GM19099 (cell line): ENCODE results near the gene FANCG.

Experiments used
- POLR2A ChIP-seq: IDR thresholded peaks from 3 replicates; pipeline ENCODE4 v1.6.1; 2011; ENCODE audit warnings: low read depth; ENCODE audit not compliant: insufficient read length; ENCODE audit errors: extremely low read depth

FANCG gene

DNA sequence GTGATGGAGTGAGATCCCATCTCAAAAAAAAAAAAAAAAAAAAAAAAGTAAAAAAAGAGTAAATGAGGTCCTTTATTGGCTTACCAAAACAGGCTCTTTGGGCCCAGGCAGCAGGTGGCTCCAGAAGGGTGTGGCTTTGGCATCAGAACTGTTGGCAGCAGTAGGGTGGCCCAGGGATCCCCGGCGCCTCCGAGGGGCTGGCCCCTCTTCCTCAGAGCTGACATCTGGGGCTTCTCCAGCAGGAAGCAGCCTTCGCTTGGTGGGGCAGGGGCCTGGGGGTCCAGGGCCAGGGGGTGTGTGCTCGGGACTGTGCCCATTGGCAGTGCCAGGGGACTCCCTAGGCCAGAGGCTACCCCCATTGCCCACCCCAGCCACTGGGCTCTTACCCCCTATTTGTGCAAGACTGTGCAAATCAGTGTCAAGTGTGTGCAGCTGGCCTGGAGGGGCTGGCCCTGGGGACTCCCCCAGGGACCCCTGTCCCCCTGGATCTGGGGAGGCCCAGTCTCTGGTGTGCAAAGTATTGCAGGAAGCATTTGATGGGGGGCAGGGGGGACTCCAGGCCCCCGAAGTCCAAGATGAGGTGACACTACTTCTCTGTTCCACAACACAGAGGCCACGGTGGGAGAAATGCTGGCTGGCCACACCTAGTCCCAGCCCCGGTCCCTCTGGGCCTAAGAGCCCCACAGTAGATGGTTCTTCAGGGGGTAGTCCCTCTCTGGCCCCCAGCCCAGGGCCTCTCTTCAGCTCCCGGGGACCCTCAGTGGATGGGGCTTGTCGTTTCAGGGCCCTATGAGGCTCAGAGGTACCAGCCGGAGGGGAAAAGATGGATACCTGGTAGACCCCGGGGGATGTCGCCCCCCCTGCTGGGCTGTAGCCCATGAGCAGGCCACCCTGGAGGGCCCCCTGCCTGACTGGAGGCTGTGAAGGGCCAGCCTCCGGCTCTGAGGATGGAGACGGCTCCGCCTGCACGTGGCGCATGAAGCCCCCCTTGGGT lies 27.9 kb upstream of the FANCG start:
- no peak for TF ChIP-seq POLR2A

DNA sequence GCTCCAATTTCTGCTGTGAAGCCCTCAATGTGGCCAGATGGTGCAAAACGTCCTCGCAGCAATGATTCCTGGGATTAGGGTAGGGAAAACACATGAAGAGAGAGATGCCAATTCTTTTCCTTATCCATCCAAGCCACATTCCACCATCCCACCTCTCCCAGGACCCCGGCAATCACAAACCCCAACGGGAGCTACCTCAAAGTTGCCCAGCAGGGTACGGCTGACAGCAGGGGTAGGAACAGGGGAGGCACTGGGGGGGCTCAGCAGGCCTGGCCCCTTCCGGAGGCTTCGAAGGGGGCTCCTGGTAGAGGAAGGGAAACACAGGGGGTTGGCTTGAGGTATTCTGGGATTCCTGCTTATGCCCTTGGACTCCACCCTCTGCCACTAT lies 26.6 kb upstream of the FANCG start:
- TF ChIP-seq POLR2A = no peak

DNA sequence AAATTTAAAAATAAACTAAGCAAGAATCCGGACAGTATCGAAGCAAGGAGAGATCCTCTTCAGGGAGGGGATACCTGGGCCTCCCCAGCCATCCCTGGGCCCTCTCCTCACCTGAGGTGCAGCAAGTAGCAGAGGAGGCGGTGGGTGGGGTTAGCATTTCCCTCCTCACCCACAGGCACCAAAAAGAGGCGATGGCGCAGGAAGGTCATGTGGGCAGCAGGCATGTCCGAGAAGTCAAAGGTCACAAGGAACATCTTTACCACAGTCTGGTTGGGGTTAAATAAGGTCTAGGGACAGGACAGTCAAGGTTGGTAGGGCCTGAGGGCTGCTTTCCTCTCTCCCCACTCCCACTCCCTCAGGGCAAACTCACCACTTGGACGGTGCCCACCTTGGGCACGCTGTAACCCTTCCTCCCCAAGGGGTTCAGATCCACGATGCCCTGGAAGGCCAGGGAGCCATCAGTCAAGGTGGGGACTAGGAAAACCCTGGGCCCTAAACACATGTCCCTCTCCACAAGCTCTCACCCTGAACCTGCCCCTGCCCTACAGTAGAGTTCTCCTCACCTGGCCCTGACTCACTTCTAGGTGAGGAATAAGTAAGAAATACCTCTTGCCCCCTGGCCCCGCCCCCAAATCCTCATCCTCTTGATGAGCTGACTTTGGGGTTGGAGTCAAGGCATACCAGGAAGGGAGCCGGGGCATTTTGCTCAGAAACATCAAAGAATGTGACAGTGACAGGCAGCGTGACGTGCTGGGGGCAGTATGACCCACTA lies 26.0 kb upstream of the FANCG start:
- TF ChIP-seq POLR2A = no peak

DNA sequence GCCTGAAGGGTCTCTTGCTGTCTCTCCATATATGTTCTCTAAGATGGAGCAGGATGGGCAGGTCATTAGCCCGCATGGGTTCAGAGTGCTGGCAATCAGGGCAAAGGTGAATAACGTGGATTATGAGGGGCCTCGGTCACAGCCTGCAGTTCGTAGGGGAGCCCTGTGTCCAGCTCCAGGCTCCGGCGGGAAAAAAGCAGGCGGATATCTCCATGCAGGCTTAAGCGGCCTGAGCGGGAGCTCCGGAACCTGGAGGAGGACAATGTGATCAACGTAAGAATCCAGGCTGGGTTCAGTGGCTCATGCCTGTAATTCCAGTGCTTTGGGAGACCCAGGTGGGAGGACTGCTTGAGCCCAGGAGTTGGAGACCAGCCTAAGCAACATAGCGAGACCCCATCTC lies 25.4 kb upstream of the FANCG start:
- TF ChIP-seq POLR2A = no peak

DNA sequence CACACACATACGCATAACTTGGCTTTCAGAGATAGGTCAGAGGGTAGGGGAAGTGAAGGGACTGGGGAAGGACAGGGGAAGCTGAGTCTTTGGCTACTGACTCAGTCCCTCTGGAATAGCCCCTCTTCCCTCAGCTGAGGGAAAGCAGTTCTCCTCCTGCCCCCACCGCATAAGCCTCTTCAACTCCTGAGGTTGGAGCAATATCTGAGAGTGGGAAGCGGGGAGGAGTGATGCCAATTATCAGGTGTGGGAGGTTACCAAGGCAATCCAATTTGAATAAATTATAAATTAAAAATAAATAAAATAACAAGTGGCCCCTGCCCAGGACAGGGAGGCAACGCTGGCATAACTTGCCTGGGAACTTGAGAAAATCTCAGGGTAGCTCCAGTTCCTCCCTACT lies 24.8 kb upstream of the FANCG start:
- no peak for TF ChIP-seq POLR2A

DNA sequence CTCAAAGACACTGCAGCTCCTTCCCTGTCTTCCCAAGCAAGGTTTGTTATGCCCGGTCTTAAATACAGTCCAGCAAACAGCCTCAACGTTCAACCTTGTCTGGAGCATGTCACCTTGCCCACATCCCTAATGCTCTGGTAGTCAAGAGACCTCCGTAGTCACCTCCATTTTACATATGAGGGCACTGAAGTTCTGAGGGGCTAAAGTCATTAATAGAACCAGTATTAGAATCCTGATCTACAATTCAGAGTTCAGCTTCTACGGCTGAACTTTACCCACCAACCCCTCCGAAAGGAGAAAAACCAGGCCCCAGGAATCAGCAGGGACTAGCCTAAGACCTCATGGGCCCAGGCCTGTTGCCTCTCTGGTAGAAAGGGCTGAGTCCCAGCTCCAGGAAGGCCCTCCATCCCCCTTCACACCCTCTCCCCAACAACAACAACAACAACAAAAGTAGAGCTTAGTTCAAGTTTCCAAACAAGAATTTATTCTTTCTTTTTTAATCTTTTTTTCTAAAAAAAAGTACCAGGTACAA lies 24.0 kb upstream of the FANCG start:
- no peak for TF ChIP-seq POLR2A

DNA sequence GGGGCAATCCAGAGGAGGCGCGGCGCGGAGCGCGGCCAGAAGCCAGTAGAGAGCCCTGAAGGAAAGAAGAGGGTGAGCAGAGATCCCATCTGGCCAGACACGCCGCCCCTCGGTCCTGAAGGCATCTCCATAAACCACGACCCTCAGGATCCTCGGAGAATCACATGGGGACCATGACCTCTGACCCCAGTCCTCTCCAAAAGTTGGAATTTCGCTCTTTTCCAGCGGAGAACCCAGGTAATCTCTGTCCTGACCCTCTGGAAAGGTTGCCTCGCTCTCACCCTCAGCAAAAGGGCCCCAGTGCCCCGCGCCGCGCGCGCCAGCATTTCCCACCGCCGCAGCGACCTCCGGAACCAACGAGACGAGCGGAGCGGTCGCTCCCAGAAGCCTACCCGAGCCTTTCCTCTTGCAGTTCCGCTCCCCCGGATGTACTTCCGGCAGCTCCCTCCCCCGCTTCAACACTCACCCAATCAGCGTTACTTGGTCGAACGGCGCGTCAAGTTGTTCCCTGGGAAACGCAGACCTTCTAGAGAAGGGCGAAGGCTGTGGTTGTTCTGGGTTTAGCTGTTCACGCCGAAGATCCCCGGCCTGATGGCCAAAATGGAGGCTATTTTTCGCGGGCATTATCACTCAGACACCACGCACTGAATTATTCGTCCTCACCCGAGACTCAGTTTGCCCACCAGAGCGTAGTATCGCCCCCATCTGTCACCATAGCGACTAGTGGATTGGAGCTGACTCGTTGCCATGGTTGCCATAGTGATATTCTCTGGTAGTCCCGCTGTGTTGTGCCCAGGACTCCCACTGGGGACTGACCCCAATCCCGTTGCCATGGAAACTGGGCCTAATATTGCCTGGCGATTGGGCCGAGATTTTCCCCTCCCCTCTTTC lies 23.3 kb upstream of the FANCG start, which contains the start of gene STOML2:
Gene STOML2 (minus strand): TSS at position 363 of the 891 bp plus-strand sequence. CDS start 37 bp downstream, at position 326.
- peak; percentile 81 for TF ChIP-seq POLR2A

DNA sequence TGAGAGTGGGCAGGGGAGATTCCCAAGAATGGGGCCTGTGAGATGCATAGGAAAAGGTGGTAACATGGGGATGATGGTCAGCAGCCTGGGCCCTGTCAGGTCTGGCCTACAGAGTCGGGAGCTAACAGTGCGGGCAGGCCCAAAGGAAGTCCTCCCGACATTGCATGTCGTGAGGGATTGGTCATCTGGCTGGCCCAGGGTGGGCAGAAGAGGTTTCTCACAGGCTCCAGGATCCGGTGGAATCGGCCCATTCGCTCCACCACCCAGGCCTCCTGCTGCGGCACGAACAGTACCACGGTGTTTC lies 22.7 kb upstream of the FANCG start:
- TF ChIP-seq POLR2A = no peak

DNA sequence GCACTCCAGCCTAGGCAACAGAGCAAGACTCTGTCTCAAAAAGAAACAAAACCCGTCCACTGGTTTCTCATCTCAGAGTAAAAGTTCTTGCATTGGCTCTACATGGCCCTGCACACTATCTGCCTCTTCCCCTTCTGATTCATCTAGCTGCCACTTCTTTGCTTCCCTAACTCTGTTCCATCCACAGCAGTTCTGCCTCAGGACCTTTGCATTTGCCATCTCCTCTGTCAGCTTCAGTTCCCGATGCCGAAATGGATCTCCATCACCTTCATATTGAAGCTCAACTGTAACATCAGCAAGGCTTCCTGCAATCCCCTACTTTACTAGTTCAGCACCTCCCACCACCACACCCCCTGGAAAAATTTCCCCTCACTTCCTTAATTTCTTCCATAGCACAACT lies 17.8 kb upstream of the FANCG start:
- no peak for TF ChIP-seq POLR2A

DNA sequence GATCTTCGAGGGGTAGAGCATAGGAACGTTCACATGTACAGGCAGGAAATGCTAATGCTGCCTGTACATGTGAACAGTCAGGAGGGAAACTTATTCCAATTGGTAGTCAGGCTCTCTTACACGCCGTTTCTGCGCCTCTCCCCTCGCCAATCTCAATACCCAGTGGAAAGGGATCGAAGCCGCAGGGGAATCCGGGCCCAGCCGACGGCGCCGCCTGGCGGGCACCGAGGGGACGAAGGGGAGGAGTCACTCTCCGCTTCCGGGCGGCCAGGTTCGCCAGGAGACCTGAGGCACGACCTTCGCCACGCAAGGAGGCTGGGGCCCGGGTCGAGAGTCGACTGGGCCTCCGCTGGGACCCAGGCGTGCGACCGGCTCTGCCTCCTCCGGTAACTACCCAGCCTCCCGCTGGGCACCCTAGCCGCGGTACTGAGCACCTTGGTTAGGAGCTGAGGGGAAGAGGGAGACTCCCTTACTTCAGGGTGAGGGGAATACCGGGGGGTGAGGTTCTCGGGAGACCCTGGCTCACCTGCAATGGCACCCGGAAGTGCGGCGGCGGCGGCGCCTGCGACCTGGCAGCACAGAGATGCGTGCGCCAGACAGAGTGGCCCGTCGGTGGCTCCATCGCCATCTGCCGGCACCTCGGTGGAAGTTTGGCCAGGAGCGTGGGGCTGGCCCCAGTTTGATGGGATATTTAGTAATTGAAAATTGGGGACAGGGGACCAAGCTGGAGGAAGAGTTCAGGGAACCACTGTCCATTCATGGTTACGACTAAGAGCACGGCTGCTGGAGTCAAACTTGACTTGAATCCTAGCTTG lies 16.5 kb upstream of the FANCG start, which contains the start of gene PIGO:
Gene PIGO (minus strand): TSS at position 557 of the 815 bp plus-strand sequence. CDS start 1,026 bp downstream, outside the sequence.
- TF ChIP-seq POLR2A = peak; percentile 91

DNA sequence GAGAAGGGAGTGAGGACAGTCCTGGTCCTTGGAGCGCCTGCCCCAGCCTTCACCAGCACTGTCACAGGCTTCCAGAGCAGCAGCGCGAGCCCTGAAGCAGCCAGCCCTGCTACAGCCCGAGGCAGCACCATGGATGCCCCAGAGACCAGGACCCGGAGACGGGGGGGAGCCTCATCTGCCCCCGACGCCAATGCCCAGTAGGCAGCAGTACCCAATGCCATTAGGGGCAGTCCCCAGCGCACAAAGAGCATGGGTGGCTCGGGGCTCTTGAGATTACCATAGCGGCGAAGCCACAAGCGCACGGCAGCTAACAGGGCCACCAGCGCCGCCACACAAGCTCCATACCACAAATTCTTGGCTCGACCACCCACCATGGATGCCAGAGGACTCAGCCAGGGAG lies 11.8 kb upstream of the FANCG start:
- no peak for TF ChIP-seq POLR2A

DNA sequence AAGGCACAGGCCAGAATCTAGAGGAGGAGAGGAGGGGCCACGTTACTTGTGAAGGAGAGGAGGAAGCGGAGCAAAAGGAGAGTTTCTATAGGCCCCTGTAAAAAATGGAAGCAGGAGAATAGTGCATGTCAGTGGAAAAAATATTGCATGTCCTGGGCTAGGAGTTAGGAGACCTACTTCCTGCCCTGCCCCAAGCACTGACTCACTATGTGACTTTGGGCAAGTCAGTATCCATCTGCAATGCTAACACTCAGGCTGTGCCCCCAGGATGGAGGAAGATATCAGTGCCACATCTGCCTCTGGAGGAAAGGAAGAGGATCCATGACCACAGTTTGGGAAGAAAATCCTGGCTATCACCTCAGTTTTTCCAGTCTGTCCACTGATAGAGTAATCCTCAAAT lies 9.7 kb upstream of the FANCG start:
- TF ChIP-seq POLR2A = no peak

DNA sequence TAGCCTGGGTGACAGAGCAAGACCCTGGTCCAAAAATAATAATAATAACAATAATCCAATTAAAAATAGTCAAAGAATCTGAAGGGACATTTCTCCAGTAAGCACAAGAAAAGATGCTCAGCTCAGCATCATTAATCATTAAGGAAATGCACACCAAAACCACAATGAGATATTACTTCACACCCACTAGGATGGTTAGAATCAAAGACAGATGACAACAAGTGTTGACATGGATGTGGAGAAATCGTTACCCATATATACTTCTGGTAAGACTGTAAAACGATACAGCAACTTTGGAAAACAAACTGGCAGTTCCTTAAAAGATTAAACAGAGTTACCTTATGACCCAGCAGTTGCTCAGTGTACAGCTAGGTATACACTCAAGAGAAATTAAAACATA lies 5.3 kb upstream of the FANCG start:
- TF ChIP-seq POLR2A = no peak

DNA sequence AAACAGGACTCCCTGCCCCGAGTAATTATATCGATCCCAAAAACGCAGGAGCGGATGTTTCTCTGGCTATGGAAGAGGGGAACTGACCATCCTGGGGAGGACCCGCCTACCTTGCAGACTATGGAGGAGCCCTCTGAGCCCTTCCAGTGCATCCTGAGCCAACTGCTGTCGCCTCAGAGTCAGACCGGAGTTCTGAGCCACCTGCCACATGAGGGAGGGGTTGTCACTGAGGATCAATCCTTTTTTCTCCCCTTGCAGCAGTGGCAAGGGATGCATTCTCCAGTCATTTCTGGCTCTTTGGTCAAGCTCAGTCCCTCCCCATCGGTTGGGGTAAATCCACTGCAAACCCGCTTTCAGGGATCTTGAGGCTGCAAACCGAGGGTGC lies 709 bp downstream of the FANCG start:
- TF ChIP-seq POLR2A = no peak
